ENCODE data around the gene GABPB1.

Gene GABPB1

DNA sequence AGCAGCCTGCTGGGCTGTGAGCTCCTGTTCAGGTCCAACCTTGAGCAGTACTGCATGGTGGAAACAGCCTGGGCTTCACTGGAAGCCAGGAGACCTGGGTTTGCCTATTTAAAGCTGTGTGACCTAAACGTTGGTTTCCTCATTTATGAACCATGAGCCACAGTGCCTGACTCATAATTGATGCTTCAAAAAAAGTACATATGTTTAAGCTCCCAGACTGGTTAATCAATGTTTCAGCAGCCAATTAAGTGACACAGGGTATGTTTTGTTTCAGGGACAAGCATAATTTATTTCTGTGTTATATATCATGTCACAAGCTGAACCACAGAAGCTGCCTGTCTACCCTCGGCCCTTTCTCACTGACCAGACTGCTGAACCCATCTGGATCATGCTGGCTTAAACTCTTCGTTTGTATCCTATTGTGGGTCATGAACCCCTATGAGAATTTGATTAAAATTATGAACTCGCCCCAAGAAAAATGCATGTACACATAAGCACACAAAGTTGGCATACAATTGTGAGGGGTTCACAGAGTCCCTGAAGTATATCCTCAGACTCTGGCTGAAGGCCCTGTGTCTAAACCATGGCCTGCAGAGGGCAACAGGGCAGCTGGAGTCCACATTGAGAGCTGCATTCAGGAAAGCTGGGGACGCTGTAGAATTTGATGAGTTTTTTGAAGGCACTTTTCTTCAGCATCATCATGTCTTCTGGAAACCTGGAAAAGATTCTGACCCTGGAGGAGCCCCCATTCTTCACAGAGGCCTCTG is 113.1 kb downstream of the GABPB1 start:
- no peak for DNase-seq (ENCODE audit: low spot score)

DNA sequence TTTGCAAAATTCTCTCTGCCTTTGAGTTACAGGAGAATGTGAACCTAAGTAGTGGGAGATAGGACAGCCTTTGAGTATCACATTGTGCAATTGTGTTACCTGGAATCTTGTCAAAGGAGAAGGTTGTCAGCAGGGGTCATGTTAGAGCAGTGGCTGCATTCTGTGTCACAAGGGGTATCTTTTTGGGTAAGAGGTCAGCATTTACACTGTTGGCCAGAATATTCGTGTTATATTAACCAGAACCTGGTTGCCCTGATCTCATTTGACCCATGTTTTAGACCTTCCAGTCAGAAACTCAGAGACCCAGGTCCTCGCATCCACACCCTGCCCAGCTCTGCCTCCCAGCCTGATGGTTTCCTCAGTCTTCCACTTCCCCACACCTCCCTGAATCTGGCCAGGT is 116.7 kb downstream of the GABPB1 start:
- no peak for DNase-seq (ENCODE audit: low spot score)

DNA sequence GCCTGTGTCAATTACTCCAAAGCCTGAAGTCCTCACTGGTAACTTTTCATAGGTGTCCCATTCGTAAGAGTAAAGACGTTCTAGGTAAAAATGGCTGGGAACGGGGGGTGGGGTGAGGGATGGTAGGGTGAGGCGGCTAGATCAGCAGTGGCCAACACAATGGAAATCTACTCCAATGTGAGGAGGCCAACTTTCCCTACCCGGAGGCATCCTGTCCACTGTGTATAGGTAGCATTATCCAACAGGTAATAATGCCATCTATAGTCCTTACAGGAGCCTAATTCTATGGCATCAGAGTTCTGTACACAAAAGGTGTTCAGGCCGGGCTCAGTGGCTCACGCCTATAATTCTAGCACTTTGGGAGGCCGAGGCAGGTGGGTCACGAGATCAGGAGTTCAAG is 118.6 kb downstream of the GABPB1 start:
- no peak for DNase-seq (ENCODE audit: low spot score)

DNA sequence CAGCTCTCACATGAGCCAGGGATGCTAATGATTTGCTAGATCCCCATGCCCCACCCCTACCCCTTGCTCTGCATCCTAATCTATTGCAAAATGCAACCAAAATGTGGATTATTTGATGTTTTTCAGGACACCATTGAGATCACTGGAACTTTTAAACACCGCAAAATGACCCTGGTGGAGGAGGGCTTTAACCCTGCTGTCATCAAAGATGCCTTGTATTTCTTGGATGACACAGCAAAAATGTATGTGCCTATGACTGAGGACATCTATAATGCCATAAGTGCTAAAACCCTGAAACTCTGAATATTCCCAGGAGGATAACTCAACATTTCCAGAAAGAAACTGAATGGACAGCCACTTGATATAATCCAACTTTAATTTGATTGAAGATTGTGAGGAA is 119.2 kb downstream of the GABPB1 start:
- no peak for DNase-seq (ENCODE audit: low spot score)

DNA sequence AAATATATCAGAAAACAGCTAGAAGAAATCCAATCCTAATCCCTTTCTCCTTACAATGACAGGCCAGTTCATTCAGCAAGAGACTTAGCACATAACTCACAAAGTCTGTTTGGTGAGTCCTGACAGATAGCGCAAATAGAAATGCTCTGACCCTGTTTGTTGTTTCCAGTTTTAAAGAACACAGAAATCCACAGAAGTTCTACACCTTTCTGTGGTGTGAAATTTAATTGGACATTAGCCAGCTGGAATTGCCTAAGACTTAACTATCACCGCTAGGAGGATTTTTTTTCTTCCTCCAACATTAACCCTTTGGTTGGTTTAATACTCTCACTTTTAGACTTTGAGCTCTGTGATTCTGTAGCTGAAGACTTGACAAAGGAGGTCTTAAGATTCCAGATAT is 120.2 kb downstream of the GABPB1 start:
- DNase-seq (ENCODE audit: low spot score): no peak

DNA sequence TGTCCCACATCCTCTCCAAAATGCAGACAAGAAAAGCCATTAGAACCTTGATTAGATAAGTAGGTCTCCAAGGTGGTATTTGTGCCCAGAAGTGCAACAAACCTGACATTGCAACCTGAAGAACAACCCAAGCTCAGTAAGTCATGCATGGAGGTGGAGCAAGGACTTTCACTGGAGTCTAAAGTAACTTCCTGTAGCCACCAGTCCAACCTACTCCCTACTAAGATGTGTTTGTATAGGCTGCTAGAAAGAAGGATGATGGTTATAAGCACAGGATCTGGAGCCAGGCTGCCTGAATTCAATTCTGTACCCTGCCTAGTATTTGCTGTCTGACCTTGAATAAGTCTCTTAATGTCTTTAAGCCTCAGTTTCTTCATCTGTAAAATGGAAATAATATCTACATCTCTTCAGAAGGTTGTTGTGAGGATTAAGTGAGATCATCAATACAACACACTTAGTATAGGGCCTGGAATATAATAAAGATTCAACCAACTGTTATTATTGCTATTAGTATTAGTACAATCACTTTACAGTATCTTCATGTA is 121.7 kb downstream of the GABPB1 start:
- no peak for DNase-seq (ENCODE audit: low spot score)

DNA sequence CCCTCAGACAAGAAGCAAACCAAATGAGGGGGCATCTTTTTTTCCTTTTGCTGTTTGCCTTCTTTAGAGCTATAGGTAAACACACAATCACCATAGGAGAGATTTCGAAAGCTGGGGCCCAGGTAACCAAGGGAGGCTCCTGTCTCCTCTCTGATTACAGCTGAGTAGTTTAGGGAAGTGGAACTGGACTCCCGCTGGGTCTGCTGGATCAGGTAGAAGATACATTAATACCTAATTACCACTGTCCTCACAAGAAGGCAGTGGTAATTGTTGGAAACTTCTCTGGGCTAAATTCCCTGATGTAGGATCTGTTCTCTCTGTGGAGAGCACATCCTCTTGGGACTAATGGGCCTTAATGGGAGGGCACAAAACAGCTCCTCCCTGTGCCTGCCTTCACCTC is 122.2 kb downstream of the GABPB1 start:
- DNase-seq (ENCODE audit: low spot score): no peak

- DNase-seq (ENCODE audit: low spot score): no peak
Observed at GRCh38 chr15:50231761-50232160, 123.2 kb downstream of the GABPB1 start.

DNA sequence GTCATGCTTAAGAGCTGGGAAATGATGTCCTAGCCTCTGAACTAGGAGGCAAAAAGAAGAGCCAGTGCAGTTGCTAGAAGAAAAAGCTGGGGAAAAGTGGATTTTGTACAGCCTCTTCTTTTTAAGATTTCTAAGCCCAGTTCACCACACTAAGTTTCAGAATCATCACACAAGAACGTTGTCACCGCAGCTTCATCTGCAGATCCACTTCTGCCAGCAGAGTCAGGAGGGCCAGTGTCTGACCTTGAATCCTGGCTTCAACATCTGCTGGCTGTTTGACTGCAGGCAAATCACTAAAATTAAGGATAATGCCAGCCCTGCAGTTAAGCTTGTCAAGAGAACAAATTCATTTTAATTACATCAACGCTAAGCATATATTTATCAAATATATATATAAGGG is 125.7 kb downstream of the GABPB1 start:
- DNase-seq (ENCODE audit: low spot score): no peak

GRCh38 chr15:50228866-50229265 is 126.1 kb downstream of the GABPB1 start:
- no peak for DNase-seq (ENCODE audit: low spot score)

DNA sequence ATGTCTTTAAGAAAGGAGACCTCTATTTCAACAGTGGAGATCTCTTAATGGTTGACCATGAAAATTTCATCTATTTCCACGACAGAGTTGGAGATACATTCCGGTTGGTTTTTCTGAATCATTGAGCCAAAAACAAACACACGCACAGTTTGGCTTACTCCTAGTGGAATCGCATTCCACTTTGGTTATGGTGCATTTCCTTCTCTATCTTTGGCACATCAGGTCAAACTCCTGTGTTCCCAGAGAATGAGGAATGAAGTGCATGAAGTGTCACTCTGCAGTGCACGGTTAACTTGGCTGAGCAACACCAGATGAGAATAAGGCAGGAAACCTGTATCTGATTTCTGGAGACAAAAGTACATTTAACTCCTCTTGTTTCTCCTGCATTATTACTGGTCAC is 127.9 kb downstream of the GABPB1 start:
- no peak for DNase-seq (ENCODE audit: low spot score)

GRCh38 chr15:50225938-50226337 is 129.1 kb downstream of the GABPB1 start:
- no peak for DNase-seq (ENCODE audit: low spot score)

Measured in Ammon's horn (tissue), 1 donor.